Hematopoietic multipotent progenitor cell treated with erythropoietin and hydrocortisone succinate and interleukin-3 and kit ligand, for 6 days (in vitro differentiated cells): ENCODE measurements around the gene GLYATL1B.
"Not testable (repeated sequence)": the region's sequence is repeated elsewhere in the genome, so short reads cannot be mapped to it uniquely, and the experiment has no call there.

ENCODE experiments used
- DNase-seq: peaks from one replicate; pipeline ENCODE4 v3.0.0-alpha.2; 2015

GLYATL1B gene, protein sequence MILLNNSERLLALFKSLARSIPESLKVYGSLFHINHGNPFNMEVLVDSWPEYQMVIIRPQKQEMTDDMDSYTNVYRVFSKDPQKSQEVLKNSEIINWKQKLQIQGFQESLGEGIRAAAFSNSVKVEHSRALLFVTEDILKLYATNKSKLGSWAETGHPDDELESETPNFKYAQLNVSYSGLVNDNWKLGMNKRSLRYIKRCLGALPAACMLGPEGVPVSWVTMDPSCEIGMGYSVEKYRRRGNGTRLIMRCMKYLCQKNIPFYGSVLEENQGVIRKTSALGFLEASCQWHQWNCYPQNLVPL

DNA sequence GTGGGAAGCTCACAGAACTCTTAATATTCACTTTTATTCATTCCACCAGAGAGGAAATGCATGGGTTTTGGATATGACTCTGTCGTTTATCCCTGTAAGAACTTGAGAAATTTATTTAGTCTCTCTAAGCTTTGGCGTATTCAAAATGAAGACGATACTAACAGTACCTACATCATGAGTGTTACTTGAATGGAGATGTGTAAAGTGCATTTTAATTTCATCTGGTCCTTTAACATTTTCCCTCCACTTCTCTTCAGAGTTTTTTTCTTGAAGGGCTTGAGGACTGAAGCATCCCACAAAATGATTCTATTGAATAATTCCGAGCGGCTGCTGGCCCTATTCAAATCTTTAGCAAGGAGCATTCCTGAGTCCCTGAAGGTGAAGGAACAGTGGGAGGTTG lies at the start of gene GLYATL1B:
Gene GLYATL1B, plus strand, starts transcription at position 301 of the 400 bp plus-strand sequence. Its CDS starts 0 bp downstream, at position 301.
- DNase-seq: not testable (repeated sequence)

DNA sequence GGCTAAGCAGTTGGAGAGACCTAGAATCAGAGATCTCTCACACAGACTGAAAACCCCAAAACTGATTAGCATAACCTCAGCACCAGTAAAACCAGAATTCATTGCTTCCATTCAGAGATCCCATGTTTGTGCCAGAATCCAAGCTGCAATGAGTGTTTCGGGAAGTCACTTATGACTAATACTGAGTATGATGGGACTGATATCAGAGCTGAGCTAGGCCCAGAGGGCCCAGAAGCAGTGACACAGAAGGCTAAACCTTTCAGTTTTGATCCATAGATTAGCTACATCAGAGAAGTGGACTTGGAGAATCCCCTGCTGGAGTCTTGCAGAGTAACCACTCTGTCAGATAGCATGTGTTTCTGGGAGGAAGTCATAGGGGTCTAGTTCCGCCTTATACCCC lies 49.6 kb upstream of the GLYATL1B start:
- DNase-seq: not testable (repeated sequence)

DNA sequence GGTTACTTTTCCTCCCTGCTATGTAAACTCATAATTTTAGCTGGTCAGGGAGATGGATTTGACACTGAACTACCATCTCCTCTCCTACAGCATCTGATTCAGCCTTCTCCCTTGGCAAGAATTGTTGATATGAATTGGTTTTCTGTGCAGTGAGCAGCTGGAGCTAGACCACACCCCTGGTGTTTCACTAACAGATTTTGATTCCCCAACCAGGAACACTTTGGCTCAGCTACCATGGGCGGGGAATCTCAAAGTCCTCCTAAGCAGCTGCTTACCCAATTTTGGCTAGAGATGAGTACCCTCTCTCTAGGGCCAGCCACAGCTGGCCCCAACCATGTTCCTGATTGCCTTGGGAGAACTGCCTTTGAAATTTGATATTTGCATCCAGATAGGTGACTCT lies 48.7 kb upstream of the GLYATL1B start:
- DNase-seq: not testable (repeated sequence)

DNA sequence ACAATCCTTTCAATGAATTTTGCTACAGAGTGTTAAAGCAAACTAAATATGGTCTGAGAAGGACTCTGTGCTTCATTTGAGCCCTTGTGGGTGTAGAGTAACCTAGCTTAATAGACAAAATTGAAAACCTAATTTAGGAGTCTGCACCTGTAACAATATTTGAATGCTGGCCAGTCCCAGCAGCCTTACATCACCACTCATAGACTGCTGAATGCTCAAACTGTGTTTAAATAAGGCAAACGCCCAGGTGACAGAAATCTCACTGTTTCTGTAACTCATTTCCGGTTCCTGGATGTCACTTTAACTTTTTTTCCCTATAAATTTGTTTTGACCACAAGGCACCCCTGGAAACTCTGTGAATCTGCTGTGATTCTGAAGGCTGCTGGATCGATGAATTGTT lies 45.5 kb upstream of the GLYATL1B start:
- no peak for DNase-seq

DNA sequence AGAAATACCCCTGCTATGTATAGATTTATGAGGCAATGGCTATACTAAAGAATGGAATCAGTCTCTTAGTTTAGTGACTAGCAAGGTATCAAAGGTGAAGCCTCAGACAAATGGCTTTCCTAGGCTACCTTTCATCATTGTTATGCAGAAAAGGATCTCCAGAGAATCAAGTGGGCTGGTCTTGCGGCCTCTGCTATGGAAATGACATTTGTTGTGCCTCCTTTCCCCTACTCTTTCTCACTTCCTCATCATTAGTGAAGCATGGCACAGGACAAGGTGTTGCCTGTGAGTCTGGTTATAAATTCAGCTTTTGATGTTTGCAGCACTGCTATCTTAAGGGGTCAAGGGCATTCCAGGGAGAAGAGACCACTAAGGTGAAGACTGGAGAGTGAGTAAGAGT lies 34.7 kb upstream of the GLYATL1B start:
- not testable (repeated sequence) for DNase-seq

DNA sequence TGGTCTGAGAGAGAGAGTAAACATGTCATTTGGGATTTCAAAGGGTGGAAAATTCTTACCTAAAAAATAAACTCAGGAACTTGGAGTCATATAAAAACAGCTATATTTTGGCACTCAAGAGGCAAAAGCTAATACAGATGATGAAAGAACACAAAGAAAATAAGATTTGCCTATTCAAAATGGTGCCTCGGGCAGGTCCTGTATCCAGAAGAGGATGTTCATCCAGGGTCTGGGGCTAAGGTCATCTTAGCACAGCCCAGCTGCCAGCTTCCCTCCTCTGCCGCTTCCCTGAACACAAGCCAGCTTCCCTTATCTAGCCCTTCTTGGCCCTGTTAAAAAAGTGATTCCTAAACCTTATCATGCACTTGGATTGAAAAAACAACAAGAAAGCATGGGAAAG lies 33.8 kb upstream of the GLYATL1B start:
- DNase-seq: not testable (repeated sequence)

DNA sequence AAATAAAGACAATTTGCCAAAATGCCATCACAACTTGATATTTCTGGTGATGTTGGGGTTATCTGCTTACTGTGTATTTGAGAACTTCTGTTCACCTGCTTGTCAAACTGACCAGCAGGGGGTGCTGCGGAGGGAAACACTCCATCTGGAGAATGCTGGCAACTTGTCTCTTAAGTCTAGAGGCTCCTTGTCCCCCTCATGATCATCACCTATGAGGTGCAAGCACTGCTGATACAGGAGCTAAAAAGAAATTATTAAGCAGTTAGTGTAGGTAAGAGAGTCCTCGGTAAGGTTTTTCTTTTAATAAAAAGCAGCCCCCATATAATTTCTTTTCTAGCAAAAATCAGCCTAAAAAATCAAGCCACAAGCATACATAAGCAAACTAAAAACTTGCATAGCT lies 32.7 kb upstream of the GLYATL1B start:
- peak; percentile 80 for DNase-seq

DNA sequence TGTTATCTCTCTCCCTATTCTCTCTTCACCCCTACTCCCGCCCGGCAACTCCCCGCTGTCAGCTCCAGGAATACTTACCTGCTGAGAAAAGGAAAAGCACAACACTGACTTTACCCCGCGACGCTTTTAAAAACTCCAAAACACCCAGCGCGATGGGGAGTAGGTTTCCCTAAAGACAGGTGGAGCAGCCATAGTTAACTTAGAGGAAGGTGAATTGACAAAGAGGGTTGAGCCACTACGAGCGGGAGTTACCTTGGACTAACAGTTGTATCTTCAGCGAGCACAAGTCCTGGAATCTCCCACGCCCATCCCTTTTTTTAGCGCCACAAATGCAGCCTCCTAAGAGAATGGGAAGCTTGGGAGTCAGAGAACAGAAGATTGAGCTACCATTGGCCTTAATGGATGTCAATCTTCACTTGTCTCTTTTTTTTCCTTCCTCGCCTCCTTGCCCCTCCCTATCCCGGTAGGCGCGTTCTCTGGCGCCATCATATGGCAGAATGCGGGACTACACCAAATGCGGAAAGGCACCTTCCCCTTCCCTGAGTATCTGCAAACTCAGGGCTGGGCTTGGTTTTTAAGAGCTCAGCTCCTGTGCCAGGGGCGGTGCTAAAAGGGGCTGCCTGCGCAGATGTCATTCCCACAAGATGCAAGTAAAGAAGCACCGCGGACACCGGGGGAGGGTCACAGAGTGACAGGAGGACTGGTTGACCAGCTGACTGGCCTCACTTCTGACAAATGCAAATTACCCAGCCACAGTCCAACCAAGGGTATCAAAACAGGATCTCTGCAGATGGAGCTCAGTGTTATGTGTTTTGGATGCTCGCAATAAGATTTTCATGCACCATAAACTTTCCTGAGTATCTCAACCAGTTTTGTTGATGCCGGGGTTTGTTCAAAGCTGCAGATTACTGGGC lies 27.7 kb upstream of the GLYATL1B start:
- DNase-seq: peak; percentile 93

DNA sequence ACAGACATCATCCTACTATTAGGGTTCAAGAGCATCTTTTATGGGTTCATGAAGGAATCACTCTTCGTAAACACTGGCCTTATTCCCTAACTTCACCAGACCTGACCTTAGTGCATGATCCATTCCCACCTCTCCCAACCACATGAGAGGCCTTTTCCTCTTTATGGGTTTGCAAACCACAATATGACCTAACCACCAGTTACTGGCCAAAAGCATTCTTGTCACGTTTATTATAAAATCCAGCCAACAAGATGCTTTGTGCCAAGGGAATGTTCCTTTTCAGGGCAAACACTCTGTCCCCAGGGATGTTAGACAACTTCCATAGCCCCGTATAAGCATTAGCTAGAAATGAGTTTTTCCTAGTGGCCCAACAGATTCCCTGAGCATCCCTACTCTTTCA lies 26.0 kb upstream of the GLYATL1B start:
- not testable (repeated sequence) for DNase-seq

DNA sequence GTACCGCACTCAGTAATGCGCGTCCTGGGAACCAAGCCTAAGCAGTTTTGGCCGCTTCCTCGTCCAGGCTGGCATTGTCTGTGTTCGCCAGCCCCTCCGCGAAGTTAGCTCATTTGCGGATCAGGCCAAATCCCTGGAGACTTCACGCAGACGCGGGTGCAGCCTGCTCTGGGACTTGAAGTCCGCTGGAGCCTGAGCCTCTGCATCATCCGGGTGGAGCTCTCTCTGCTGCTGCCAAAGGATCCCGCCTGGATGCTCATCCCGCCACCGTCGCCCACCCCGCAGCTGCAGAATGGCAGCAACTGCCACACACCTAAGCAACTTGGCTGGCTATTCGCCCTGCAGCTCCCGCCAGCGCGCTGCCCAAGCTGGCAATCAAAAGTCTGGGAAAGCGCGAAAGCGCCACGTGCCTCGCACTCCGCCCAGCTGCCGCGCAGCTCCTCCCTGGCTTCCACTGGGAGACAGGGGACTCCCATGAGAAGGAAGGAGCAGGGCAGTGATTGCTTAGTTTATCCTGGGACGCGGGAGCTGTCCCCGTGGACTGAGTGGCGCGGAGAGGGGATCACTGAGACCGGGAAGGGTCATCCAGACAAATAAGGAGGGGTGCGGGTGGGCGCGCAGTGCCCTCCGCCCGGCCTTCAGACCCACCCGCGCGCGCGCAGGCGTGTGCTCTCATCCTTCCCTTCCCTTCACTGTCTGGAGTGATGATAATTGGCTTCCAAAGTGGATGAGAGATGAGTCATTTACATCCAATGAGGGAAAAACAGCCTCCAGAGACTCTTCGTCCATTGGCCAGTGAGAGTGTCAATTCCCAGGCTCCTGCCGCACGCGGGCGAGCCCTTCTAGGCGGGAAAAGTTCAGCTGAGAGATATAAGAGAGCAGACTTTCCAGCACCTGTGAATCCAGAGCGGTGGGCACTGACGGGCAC lies 23.2 kb upstream of the GLYATL1B start:
- DNase-seq: no peak

DNA sequence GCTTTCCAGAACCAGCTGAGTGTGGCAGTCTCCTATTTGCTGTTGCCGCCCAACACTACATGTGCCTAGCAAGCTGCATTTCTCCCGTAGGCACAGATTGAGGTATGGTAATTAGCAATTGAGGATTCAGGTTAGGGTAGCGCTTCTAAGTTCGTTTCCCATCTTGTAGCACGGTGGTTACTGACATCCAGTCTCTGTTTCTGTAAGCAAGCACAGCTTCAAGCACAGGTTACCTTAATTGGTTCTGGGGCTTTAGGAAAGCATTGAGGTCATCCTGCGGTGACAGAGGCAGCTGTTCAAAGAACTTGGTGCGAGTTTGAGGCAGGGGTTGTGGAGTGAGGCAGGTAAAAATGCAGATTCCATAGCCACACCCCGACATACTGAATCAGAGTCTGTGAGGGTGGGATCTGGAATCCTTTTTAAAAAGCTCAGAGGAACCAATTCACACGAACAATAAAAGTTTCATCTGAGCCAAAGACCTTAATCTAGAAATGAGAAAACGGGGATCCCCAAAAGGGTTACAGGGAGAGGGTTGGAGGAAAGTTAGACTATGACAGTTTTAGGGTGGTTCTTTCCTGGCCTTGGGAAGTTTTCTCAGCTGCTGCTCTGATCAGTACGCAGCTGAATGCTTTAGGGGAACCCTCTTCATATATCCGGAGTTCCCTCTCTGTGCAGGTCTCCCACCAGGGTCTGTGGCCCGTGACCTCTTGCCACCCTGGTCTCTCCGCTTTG lies 21.9 kb upstream of the GLYATL1B start:
- not testable (repeated sequence) for DNase-seq

DNA sequence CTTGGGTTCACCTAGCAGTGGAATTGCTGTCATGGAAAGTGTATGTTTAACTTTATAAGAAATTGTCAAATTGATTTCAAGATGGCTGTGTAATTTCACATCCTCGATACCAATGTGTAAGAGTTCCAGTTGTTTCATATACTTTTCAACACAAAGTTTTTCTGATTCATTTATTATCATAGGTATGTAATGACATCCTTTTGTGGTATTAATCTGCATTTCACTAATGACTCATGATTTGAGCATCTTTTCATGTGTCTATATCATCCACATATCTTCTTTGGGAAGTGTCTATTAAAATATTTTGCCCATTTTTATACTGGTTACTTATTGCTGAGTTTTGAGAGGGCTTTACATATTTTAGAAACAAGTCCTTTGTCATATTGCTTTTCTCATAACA lies 17.0 kb upstream of the GLYATL1B start:
- no peak for DNase-seq

DNA sequence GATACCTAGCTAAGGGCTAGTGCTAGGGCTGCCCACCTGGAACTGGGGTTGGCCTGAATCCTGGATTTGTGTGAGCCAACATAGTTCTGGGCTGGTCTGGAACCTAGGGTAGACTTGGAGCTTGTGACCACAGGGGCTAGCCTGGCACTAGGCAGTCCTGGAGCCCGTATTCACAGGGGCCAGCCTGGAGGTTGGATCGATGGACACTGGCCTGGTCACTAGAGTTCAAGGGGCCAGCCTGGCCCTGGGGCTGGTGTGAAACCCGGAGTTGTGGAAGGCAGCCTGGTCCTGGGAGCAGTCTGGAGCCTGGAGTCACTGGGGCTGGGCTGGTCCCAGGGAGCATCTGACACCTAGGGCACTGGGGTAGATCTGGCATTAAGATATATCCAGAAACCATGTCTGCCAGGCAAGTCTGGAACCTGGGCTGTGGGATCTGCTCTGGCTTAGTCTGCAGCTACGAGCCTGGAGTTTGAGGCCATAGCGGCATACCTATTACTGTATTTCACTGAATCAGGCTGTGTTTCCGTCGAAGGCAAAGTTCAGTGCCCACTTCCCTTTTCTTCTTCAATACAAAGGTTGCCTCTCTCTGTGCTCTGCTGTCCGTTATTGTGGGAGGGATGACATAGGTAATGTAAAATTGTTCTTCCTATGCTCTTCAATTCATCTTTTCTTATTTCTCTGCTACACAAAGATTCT lies 9.1 kb upstream of the GLYATL1B start:
- peak; percentile 44 for DNase-seq

DNA sequence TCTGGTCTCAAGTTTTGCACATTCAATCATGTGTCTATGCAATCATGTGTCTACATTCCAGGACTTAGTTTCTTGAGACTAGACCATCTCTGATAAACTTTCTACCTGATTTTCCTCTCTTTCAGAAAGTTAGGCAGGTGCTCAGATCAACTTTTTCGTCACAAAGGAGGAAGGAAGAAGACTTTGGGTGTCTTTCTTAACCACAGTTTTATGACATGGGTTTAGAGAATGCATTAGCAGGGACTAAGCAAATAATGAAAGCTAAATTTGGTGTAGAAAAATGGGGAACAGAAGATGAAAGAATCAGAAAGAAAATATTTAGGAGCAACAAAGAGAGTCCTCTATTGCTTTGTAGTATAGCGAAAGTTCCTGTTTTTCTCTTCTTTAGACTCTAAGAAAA lies 7.7 kb upstream of the GLYATL1B start:
- DNase-seq: no peak

DNA sequence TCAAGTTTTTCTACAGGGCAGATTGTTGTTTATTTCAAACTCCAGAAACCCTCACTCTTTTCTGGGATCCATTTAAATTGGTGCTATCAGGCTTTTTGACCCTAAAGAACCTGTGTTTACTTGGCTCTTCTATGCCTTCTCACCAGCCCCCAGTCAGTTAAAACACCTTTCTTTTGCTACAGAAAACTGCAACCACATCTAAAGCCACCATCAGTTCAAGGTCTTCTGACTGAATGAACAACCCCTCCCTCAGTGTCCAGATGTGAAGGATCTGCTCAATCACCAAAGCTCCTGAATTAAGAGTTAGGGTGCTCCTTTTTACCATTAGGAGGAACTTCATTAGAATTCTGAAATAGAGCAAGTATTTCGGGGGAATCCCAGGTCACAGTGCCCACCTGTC lies 7.0 kb upstream of the GLYATL1B start:
- no peak for DNase-seq

DNA sequence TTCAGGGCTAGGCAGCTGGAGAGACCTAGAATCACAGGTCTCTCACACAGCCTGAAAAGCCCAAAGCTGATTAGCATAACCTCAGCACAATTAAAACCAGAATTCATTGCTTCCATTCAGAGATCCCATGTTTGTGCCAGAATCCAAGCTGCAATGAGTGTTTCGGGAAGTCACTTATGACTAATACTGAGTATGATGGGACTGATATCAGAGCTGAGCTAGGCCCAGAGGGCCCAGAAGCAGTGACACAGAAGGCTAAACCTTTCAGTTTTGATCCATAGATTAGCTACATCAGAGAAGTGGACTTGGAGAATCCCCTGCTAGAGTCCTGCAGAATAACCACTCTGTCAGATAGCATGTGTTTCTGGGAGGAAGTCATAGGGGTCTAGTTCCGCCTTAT lies 5.7 kb upstream of the GLYATL1B start:
- DNase-seq: not testable (repeated sequence)

DNA sequence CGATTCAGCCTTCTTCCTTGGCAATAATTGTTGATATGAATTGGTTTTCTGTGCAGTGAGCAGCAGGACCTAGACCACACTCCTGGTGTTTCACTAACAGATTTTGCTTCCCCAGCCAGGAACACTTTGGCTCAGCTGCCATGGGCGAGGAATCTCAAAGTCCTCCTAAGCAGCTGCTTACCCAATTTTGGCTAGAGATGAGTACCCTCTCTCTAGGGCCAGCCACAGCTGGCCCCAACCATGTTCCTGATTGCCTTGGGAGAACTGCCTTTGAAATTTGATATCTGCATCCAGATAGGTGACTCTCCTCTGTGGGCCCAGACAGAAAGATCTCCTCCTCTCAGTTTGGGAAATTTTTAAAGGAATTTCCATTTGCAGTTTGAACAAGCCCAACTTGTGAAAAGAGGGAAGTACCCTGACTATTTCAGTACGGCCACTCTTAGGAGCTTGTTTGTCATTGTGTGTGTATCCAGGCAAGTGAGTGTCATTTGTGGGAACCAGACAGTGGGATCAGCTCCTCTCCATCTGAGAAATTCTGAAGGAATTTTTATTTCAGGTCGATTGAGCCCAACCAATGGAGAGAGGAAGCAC lies 4.6 kb upstream of the GLYATL1B start:
- DNase-seq: not testable (repeated sequence)

DNA sequence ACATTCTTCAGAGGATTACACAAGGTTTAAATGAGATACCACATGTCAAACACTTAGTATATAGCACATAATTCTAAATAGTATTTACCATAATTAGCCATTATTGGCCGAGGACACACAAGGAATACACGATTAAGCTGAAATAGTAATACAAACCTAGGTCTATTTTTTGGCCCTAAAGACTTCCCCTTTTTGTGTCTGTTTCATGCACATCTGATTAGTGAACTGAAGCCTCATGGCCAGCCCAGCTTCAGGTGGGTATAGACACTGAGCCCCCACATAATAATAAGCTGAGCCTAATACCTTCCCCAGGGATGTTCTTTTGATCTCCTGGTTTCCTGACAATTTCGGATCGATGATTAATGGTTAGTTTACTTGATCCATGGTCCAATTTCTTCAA lies 2.1 kb downstream of the GLYATL1B start:
- DNase-seq: no peak

DNA sequence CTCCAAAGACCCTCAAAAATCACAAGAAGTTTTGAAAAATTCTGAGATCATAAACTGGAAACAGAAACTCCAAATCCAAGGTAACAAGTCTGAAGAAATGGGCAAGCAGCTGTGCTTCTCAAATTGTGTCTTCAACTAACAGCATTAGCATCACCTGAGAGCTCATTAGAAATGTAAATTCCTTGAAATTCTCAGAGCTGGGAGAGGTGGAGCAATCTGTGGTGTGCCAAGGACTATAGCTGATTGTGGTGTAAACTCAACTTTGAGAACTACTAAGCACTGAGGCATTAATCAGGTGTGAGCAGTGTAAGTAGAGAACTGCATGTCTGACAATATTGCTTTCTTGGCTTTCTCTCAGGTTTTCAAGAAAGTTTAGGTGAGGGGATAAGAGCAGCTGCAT lies 7.5 kb downstream of the GLYATL1B start:
- DNase-seq: not testable (repeated sequence)

DNA sequence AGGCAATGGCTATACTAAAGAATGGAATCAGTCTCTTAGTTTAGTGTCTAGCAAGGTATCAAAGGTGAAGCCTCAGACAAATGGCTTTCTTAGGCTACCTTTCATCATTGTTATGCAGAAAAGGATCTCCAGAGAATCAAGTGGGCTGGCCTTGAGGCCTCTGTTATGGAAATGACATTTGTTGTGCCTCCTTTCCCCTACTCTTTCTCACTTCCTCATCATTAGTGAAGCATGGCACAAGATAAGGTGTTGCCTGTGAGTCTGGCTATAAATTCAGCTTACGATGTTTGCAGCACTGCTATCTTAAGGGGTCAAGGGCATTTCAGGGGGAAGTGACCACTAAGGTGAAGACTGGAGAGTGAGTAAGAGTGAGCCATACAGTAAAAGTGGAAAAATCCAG lies 9.1 kb downstream of the GLYATL1B start:
- not testable (repeated sequence) for DNase-seq

DNA sequence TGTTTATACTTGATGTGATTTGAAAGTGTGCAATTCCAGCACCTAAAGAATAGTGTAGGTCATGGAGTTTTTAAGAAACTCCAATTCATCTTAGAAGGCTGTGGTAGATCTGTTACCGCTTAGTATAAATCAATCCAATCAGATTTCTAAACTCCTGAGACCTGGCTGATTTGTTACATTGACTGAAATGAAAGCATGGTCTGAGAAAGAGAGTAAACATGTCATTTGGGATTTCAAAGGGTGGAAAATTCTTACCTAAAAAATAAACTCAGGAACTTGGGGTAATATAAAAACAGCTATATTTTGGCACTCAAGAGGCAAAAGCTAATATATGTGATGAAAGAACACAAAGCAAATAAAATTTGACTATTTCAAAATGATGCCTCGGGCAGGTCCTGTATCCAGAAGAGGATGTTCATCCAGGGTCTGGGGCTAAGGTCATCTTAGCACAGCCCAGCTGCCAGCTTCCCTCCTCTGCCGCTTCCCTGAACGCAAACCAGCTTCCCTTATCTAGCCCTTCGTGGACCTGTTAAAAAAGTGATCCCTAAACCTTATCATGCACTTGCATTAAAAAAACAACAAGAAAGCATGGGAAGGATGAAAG lies 10.0 kb downstream of the GLYATL1B start:
- not testable (repeated sequence) for DNase-seq
